ENCODE data around the gene PTPRN2.

PTPRN2 gene

GRCh38 chr7:158272509-158273137 lies 315.0 kb downstream of the PTPRN2 start:
- no peak for DNase-seq

- DNase-seq = no peak
Measured at GRCh38 chr7:158272091-158272490, 315.5 kb downstream of the PTPRN2 start.

- DNase-seq = no peak
Measured at GRCh38 chr7:158271646-158272045, 316.0 kb downstream of the PTPRN2 start.

GRCh38 chr7:158270856-158271413 lies 316.7 kb downstream of the PTPRN2 start:
- no peak for DNase-seq

- DNase-seq = no peak
Measured at GRCh38 chr7:158270106-158270775, 317.4 kb downstream of the PTPRN2 start.

GRCh38 chr7:158268816-158269535 lies 318.6 kb downstream of the PTPRN2 start:
- peak in 1 of 3 experiments; percentile 21 for DNase-seq

GRCh38 chr7:158267742-158268435 lies 319.7 kb downstream of the PTPRN2 start:
- DNase-seq = peak in 1 of 3 experiments; percentile 64

- DNase-seq = peak in 1 of 3 experiments; percentile 11
Measured at GRCh38 chr7:158266817-158267741, 320.5 kb downstream of the PTPRN2 start.

GRCh38 chr7:158266426-158266816 lies 321.2 kb downstream of the PTPRN2 start:
- no peak for DNase-seq

GRCh38 chr7:158265743-158266080 lies 321.9 kb downstream of the PTPRN2 start:
- no peak for DNase-seq

GRCh38 chr7:158264881-158265742 lies 322.5 kb downstream of the PTPRN2 start:
- DNase-seq = no peak

- no peak for DNase-seq
Measured at GRCh38 chr7:158263964-158264748, 323.5 kb downstream of the PTPRN2 start.

GRCh38 chr7:158263110-158263963 lies 324.3 kb downstream of the PTPRN2 start:
- DNase-seq = no peak

GRCh38 chr7:158262284-158263109 lies 325.1 kb downstream of the PTPRN2 start:
- no peak for DNase-seq

- DNase-seq = no peak
Measured at GRCh38 chr7:158261362-158262235, 326.0 kb downstream of the PTPRN2 start.

GRCh38 chr7:158260567-158261361 lies 326.9 kb downstream of the PTPRN2 start:
- DNase-seq = no peak
